GM12865 (cell line): ENCODE data around the gene RIPK3.

Experiments used
- DNase-seq: peaks from one replicate; pipeline ENCODE4 v3.0.0; 2010; ENCODE audit warnings: low read depth
- H3K4me3 ChIP-seq: 2 replicates; pipeline ENCODE4 v1.5.1; 2011; ENCODE audit warnings: mild to moderate bottlenecking, low read depth, low read length, control low read depth
- TF ChIP-seq, protein P1 (sequence below): IDR thresholded peaks from 2 replicates; pipeline ENCODE4 v1.5.1; 2011; ENCODE audit warnings: low read length, control low read depth, low read depth, inconsistent platforms; ENCODE audit not compliant: insufficient read depth; ENCODE audit errors: missing control alignments

The RIPK3 gene

DNA sequence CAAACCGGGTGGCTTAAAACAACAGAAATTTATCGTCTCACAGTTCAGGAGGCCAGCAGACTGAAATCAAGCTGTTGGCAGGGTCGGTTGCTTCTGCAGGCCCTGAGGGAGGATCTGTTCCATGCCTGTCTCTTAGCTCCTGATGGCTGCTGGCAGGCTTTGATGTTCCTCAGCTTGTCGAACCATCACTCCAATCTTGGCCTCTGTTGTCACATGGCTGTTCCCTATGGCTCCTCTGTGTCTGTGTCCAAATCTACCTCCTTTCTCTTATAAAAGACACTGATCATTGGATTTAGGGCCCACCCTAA is 42.2 kb upstream of the RIPK3 start:
- no peak for DNase-seq
- H3K4me3 ChIP-seq: no peak overlapping the region
- TF ChIP-seq, protein P1, sequence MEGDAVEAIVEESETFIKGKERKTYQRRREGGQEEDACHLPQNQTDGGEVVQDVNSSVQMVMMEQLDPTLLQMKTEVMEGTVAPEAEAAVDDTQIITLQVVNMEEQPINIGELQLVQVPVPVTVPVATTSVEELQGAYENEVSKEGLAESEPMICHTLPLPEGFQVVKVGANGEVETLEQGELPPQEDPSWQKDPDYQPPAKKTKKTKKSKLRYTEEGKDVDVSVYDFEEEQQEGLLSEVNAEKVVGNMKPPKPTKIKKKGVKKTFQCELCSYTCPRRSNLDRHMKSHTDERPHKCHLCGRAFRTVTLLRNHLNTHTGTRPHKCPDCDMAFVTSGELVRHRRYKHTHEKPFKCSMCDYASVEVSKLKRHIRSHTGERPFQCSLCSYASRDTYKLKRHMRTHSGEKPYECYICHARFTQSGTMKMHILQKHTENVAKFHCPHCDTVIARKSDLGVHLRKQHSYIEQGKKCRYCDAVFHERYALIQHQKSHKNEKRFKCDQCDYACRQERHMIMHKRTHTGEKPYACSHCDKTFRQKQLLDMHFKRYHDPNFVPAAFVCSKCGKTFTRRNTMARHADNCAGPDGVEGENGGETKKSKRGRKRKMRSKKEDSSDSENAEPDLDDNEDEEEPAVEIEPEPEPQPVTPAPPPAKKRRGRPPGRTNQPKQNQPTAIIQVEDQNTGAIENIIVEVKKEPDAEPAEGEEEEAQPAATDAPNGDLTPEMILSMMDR: no peak

DNA sequence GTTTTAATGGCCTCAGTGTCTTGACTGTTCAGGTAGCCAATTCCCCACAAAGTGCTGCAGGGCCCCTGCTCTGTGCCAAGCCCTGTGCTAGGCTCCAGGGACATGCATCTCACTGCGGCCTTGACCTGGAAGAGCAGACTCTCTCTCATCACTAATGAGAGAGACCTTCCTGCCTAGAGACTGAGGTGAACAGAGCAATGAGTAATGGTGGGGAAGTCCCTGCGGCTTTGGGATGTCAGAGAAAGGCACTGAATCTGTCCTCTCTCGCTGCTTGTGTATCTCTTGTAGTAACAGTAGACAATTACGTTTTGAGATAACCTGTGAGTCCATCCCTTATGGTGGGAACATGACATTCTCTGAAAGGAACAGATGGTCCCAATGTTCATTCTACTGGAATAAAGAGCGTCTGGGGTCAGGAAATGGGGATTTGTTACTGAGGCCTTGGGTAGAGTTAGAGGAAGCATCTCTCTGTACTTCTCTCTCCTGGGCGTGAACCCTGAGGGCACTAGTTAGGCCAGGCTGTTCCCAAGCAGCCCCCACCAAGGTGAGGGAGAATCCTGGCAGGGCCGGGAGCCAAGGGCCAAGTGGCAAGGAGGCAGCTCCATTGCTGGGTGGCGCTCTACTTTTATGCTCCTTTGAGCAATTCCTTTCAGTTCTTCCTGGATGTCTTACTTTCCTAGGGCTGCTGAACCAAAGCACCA is 41.7 kb upstream of the RIPK3 start:
- DNase-seq: no peak
- TF ChIP-seq, protein P1: no peak
- H3K4me3 ChIP-seq: no peak overlapping the region

DNA sequence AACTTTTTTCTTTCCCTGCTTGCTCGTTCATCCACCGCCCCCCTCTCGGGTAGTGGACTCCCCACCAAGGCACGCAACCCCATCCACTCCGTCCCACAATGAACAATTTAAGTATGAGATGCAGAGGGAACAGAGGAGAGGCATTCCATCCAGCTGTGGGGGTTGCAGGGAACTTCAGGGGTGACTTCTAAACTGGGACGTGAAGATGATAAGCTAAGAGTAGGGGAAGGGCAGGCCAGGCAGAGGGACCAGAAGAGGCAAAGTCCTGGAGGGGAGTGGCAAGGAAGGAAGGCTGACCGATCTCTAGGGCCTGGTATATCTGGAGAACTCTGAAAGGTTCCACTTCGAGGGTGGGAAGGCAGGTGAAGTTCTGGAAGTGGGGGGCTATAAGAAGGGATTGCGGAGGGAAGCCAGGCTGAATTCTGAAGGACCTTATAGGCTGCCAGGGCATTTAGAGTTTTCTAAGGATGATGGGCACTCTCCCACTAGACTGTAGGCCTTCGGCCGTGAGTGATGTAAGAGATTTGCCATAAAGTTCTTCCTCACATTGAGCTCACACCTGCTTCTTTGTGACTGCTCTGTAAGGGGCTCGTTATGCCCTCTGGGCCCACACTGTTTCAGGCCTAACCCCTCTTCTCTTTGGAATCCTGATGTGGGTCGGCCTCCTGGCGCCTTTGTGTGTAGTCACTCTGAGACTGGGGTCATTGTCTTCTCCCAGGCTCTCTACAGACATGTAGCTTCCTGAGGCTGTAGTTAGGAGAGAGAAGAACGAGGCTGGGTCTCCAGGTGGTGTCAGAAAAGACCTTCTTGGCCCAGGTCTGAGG is 40.3 kb upstream of the RIPK3 start:
- TF ChIP-seq, protein P1: no peak
- DNase-seq: no peak

DNA sequence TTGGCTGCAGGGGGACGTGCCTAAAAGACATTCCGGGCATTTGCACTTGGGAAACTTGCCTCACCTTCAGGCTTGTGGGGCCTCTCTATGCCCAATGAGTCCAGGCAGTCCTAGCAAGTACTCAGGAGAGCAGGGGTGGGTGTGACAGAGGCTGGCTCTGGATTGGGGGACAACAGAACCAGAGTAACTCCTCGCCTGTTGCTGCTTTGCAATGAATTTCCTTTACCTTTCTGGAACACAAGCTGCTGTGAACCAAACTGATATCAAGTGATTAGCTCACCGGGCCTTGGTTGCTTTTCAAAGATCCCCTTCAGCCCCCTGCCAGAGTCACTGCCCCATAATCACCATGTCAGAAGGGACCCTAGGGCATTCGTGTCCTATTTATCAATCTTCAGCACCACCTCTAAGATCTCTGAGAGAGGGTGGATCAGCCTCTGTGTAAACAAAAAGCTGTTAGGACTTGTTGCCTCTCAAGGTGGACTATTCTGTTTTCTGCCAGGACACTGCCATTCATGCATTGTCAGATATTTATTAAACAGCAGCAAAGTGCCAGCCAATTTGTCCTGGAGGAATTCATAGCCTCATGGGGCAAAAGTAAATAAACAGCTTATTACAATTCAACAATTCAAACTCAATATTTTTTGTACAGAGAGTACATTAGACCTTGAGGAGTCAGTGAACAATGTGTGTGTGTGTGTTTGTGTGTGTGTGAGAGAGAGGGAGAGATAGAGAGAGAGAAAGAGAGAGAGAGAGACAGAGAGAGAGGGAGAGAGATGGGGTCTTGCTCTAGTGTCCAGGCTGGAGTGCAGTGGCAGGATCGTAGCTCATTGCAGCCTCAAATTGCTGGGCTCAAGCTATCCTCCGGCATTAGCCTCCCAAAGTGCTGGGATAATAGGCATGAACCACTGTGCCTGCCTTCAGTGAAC is 39.5 kb upstream of the RIPK3 start:
- no peak for DNase-seq
- H3K4me3 ChIP-seq: no peak overlapping the region
- TF ChIP-seq, protein P1: no peak

More for the DNA sequence above, 40.3 kb upstream of the RIPK3 start:
- no peak overlapping the region for H3K4me3 ChIP-seq

DNA sequence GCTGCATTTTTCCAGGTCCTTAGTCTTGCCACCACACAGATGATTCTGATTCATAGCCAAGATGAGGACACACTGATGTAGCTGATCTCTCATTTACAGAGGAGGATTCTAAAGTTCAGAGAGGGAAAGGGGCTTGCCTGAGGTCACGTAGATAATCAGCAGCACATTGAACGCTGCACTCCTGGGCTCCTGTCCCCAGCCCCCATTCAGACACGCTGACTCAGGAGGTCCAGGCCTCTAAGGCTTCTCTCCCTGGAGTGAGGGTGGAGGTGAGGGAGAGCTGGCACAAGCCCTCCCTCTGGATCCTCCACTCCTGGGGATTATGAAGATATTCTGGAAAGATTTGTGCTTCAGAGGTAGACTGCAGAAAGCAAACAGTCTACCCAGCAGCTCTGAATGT is 38.5 kb upstream of the RIPK3 start:
- TF ChIP-seq, protein P1: no peak
- no peak for DNase-seq
- no peak overlapping the region for H3K4me3 ChIP-seq

DNA sequence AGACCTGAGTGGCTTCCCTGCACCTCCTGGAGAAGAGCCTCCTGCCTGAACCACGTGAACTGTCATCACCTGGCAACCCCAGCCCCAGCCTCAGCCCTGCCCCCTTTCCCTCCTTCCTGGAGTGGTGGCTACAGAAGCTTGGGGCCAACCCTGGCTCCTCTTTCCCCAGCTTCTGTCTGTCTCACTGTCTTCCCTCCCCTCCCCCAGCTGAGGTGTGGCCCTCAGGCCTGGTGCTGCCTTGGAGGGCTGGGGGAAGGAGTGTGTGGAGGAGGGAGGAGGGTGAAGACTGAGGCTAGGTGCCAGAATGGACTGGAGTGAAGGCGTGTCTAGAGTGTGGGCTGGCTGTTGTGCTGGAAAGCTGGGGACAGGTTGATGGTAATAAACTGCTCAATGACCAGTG is 37.9 kb upstream of the RIPK3 start:
- TF ChIP-seq, protein P1: no peak
- no peak overlapping the region for H3K4me3 ChIP-seq
- DNase-seq: no peak
